ENCODE data around the gene TAF9B.
"Not testable (repeated sequence)": the region's sequence is repeated elsewhere in the genome, so short reads cannot be mapped to it uniquely, and the experiment has no call there.

Gene TAF9B

DNA sequence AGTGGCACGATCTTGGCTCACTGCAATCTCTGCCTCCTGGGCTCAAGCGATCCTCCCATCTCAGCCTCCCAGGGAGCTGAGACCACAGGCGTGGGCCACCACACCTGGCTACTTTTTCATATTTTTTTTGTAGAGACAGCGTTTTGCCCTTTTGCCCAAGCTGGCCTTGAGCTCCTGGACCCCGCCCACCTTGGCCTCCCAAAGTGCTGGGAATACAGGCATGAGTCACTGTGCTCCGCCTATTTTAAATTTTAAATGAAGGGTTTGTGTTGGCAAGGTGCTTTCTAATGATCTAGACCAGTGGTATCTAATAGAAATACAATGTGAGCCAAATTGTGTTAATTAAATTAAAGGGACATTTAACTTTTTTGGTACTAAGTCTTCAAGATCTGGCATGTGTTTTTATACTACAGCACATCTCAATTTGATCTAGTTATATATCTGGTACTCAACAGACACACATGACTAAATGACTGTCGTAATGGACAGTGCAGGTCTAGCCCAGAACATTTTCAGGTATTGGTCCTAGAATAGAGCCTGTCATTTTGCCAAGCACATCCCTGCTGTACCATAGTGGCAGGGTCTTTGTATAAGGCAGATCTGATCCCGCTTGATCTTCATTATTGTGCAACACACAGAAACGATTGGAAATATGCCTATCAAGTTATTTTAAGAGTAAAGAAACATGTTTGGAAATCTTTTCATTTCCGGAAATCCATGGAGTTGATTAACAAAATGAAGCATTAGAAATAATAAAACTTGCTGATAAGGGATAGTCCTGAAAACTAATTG lies 28.1 kb downstream of the TAF9B start:
- no peak for DNase-seq

- DNase-seq = no peak
These were observed 30.0 kb downstream of the TAF9B start for GRCh38 chrX:78109458-78109857.

DNA sequence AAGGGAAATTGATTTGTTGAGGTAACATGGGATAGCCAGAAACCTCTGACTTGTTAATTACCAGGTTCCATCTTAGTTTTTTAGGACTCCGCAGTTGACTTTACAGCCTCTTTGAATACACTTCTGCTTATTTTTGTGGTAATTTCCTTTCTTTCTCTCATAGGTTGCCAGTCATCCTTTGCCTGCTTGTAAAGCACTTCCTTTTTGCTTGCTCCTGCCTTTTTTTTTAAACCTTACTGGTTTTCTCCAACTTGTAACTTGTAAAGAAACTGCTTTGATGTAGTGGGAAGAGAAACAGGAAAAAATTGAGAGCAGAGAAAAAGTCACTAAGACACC lies 32.8 kb downstream of the TAF9B start:
- DNase-seq = no peak

DNA sequence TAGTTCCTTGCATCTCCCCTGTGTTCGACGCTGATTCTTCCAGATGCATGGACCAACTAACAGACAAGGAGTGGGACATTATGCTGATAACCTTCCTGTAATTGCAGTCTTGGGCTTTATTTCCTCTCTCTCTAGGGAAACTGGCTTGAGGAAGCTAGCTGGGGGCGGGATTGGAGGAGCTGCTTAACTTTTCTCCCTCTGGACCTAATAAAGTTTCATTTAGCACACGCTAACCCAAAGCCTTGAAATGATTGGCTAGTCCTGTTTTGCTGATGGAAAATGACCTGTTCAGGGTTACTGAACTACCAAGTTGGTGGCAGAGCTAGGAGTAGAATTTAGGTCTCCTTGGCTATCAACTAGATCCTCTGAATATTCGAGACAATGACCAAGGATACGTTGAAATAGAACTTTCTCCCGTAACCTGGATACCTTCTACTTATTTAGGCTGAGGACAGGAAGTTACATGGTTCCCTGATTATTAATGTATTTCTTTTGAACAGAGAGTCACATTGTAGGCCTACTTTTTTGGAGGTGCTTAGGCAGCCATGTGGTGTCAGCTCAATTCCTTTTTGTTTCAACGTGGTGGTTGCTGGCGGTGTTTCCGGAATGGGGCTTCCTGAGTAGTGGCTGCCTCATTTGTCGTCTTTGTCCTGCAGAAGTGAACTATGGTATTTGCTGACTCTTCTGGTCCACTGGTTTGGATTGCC lies 33.4 kb downstream of the TAF9B start:
- no peak for DNase-seq

DNA sequence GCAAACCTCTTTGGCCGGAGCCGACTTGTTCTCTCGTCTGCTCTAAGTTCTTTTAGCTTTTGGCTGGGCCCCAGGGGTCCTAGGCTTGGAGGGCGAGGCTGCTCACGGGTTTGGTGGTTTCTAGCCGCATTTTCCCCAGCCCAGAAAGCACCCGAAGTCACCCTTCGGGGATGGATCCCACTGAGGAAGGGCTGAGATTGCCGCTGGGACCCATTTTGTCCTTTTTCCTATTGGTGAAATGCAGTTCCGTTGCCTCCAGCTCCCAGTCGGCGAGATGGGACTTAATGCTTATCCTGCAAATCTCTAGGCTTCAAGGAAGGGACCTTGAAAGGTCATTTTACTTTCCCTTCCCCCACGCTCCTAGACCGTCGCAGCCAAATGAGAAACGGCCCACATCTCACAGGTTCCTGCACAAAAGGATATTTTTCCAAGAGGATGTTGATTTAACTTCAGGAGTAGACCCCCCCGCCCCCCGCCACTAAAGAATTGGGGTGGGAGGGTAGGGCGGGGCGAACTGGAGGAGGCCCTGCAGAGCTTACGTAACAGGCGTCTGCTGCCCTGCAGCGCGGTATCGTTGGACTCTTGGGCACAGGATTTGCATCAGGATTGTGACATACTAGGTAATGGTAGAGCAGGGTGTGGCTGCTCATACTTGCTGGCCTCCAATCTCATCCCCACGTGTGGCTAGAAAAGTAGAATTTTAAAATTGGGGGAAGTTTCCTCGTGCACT lies 34.8 kb downstream of the TAF9B start:
- DNase-seq = peak in 2 of 3 experiments; percentile 46 to 63

GRCh38 chrX:78103623-78104446 lies 35.6 kb downstream of the TAF9B start, which contains the start of gene PGK1:
Gene PGK1, plus strand, starts transcription at chrX:78104248. Its CDS starts 93 bp downstream, at chrX:78104341.
- peak; percentile 93 to 97 (median 94) for DNase-seq

- no peak for DNase-seq
These were observed 36.3 kb downstream of the TAF9B start for GRCh38 chrX:78103001-78103622.

GRCh38 chrX:78102091-78102490 lies 37.4 kb downstream of the TAF9B start:
- DNase-seq = no peak

GRCh38 chrX:78098108-78098507 lies 41.3 kb downstream of the TAF9B start:
- DNase-seq = no peak

DNA sequence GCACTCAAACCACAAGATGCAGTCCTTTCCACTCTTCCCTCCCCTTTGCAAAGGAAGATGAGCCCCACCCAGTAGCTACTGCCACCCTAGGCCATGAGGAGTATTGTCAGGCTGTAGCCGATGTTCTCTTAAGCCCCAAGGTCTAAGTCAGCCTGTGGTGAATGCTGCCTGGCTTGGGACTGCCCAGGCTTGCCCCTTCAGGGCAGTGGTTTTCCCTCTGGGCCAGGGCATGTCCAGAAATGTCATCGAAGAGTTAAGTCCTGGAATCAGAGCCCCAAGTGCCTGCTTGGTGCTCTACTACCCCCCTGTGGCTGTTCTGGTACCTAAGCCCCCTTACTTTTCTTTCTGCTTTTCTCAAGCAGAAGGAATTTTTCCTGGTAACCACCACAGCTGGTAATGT lies 47.2 kb downstream of the TAF9B start:
- peak in 1 of 3 experiments; percentile 23 for DNase-seq

DNA sequence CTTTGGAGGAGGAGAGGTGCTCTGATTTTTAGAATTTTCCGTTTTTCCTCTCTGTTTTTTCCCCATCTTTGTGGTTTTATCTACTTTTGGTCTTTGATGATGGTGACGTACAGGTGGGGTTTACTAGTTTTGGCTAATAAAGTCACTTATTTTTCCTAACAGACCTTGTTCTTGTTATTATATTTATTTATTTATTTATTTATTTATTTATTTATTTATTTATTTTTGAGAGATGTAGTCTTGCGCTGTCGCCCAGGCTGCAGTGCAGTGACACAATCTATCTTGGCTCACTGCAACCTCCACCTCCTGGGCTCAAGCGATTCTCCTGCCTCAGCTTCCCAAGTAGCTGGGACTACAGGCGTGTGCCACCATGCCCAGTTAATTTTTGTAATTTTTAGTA lies 58.0 kb downstream of the TAF9B start:
- not testable (repeated sequence) for DNase-seq

Data from NCI-H1417 (cell line).